Smooth muscle cell (in vitro differentiated cells): Measurements from ENCODE around the gene KCND1. TPM values are rescaled to one million over a fixed set of nuclear protein-coding genes. Genes with fewer than 3 reads are reported as not detected.

Source experiments
- DNase-seq: peaks from one replicate; lab custom pipeline; 2025; ENCODE audit not compliant: unreplicated experiment; lab: John Stamatoyannopoulos, UW
- H2AFZ ChIP-seq: fragments of 200-600 bp; sonication (generic); 2 replicates; pipeline ENCODE4 v1.6.0; 2016; ENCODE audit warnings: antibody characterized with exemption, low read depth, mild to moderate bottlenecking
- H3F3A ChIP-seq: fragments of 200-600 bp; sonication (generic); 2 replicates; pipeline ENCODE4 v1.6.0; 2017; ENCODE audit warnings: antibody characterized with exemption, low read depth
- H3K27ac ChIP-seq: fragments of 200-600 bp; sonication (generic); 2 replicates; pipeline ENCODE4 v1.5.1; 2016; ENCODE audit warnings: low read depth, mild to moderate bottlenecking
- H3K27me3 ChIP-seq: fragments of 200-600 bp; sonication (generic); 2 replicates; pipeline ENCODE4 v1.6.1; 2016; ENCODE audit warnings: low read depth, mild to moderate bottlenecking
- H3K36me3 ChIP-seq: fragments of 200-600 bp; sonication (generic); 2 replicates; pipeline ENCODE4 v1.5.1; 2016; ENCODE audit warnings: low read depth
- H3K4me1 ChIP-seq: fragments of 200-600 bp; sonication (generic); 2 replicates; pipeline ENCODE4 v1.5.1; 2016; ENCODE audit warnings: low read depth
- H3K4me2 ChIP-seq: fragments of 200-600 bp; sonication (generic); 2 replicates; pipeline ENCODE4 v1.6.0; 2016; ENCODE audit warnings: mild to moderate bottlenecking
- H3K4me3 ChIP-seq: fragments of 200-600 bp; sonication (generic); 2 replicates; pipeline ENCODE4 v1.5.1; 2016; ENCODE audit warnings: mild to moderate bottlenecking
- H3K79me2 ChIP-seq: fragments of 200-600 bp; sonication (generic); 2 replicates; pipeline ENCODE4 v1.6.0; 2016; ENCODE audit warnings: low read depth, mild to moderate bottlenecking
- H3K9ac ChIP-seq: fragments of 200-600 bp; sonication (generic); 2 replicates; pipeline ENCODE4 v1.6.0; 2016; ENCODE audit warnings: low read depth
- H3K9me3 ChIP-seq: fragments of 200-600 bp; sonication (generic); replicated peaks from 2 replicates; pipeline ENCODE4 v1.5.1; 2016; ENCODE audit warnings: low read depth
- H4K20me1 ChIP-seq: fragments of 200-600 bp; sonication (generic); 2 replicates; pipeline ENCODE4 v1.6.0; 2016; ENCODE audit warnings: low read depth
- CTCF ChIP-seq: fragments of 200-600 bp; sonication (generic); IDR thresholded peaks from 2 replicates; pipeline ENCODE4 v1.5.1; 2017; ENCODE audit warnings: borderline replicate concordance, mild to moderate bottlenecking, antibody characterized with exemption; ENCODE audit not compliant: insufficient read depth, poor library complexity, severe bottlenecking
- WGBS: methylation state at CpG from one replicate; pipeline ENCODE4 v1.1.7; 2016; ENCODE audit warnings: low lambda C conversion rate; 5-methylcytosine and 5-hydroxymethylcytosine counted together
- polyA plus RNA-seq: library from polyadenylated mRNA; unstranded; fragments of >200 nt; fragmentation: Nextera tagmentation; extraction: Ambion mirVana; gene quantifications from 2 replicates; pipeline ENCODE4 v1.2.1, GENCODE V29; 2016
- total RNA-seq: library from RNA; depleted of rRNA; stranded (reverse); fragments of >200 nt; gene quantifications from 2 replicates; pipeline ENCODE4 v1.2.3, GENCODE V29; 2014

Gene KCND1
- total and polyA plus RNA-seq, 2 experiments from 2014 or later: 0.94 to 3.3 TPM

DNA sequence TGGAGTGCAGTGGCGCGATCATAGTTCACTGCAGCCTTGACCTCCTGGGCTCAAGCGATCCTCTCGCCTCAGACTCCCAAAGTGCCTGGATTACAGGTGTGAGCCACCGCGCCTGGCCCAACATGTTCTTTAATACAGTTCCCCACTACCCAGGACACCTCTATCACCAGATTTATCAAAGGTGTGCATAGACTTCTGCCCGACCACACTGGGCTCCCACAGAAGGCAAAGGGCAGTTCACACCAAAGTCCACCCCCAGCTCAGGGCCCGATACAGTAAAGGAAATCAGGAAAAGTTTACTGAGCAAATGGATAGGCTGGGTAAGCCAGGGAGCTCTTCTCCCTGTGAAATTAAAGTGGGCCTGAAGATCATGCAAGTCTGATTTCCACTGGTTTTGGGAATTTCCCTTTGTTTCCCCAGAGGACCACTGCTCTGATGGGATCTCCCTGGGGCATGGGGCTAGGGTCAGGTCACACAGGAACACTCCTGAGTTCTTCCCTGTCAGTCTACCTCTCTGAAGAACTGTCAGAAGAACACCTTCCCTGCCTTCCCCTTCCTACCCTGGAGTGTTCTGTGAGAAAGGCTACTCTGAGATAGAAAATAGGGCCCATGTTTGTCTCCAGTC lies 35.1 kb downstream of the KCND1 start:
- H3K9me3 ChIP-seq: no peaks in the 10 kb centered on the region
- H2AFZ ChIP-seq: no peak overlapping the region
- WGBS: 93% methylated on average over 8 of the region's 8 CpGs
- H3K27ac ChIP-seq: no peak overlapping the region
- no peak overlapping the region for H3K4me3 ChIP-seq
- peaks cover 5% of the 10 kb centered on the region for H3K79me2 ChIP-seq
- no peak overlapping the region for H3K4me2 ChIP-seq
- TF ChIP-seq CTCF: no peak
- H3K9ac ChIP-seq: no peak overlapping the region
- no peaks in the 10 kb centered on the region for H3F3A ChIP-seq
- H3K27me3 ChIP-seq: no peaks in the 10 kb centered on the region
- H4K20me1 ChIP-seq: peaks cover 49% of the 10 kb centered on the region
- DNase-seq: no peak
- H3K36me3 ChIP-seq: no peaks in the 10 kb centered on the region
- no peaks in the 10 kb centered on the region for H3K4me1 ChIP-seq

DNA sequence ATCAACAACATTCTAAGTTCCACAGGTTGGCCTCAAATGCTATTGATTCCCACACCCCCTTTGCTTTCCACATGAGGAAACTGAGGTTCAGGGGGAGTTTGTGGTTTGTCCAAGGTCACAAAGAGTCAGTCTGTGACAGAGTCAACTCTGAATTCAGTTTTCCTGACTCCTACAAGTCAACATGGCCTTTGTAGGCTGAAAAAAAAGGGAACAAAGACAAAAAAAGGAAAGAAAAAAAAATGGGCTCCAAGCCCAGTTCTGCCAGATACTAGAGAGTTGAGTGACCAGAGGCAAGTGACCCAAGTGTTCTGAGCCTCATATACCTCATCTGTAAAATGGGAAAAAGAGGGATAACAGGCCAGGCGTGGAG lies 36.4 kb downstream of the KCND1 start:
- Histone ChIP-seq H3K27me3 (no peaks in the 10 kb centered on the region), H3K36me3 (no peaks in the 10 kb centered on the region), H2AFZ (no peak overlapping the region), H4K20me1 (peaks cover 37% of the 10 kb centered on the region), H3K79me2 (peaks cover 4% of the 10 kb centered on the region), H3K27ac (no peak overlapping the region), H3K9ac (no peak overlapping the region), H3K9me3 (no peaks in the 10 kb centered on the region), H3K4me3 (no peak overlapping the region), H3K4me1 (no peaks in the 10 kb centered on the region), H3F3A (no peaks in the 10 kb centered on the region), H3K4me2 (no peak overlapping the region)
- no peak for TF ChIP-seq CTCF
- DNase-seq: no peak
- 68% methylated on average over 1 of the region's 1 CpG for WGBS

DNA sequence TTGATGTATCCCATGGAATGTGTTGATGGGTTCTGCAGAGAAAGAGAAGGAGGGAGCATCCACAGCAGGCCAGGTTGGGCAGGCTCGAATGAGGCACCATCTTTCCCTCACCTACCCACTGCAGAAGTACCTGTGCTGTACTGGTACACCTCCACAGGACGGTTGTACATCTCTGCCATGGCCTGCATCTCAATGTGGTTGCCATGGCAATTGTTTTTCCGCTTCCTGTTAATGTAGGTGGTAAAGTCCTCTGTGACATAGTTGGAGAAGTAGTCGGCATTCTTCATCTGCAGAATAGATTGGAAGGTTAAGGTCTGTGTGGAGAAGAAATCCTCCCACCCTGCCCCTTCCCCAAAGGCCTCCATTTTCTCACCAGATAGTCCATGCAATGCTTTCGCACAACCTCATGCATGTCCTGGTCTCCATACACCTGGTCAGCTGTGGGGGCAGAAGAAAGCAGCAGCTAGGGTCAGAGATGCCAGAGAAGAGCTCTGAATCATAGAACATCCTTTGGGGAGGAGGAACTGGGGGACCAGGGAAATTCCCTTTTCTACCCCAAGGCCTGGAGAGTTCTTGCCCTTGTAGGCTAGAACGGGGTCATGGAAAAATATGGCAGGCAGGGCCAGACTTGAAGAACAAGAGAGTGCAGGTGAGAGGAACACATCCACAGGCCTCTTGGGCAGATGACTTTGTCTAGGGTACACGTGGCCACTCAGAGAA lies 36.9 kb downstream of the KCND1 start:
- H3K4me3 ChIP-seq: no peak overlapping the region
- no peaks in the 10 kb centered on the region for H3K79me2 ChIP-seq
- H3K36me3 ChIP-seq: no peaks in the 10 kb centered on the region
- no peaks in the 10 kb centered on the region for H3K9me3 ChIP-seq
- H3K27me3 ChIP-seq: no peaks in the 10 kb centered on the region
- no peaks in the 10 kb centered on the region for H3F3A ChIP-seq
- no peak overlapping the region for H3K4me2 ChIP-seq
- H2AFZ ChIP-seq: no peak overlapping the region
- TF ChIP-seq CTCF: no peak
- peaks cover 32% of the 10 kb centered on the region for H4K20me1 ChIP-seq
- WGBS: 83% methylated on average over 7 of the region's 7 CpGs
- no peaks in the 10 kb centered on the region for H3K4me1 ChIP-seq
- no peak overlapping the region for H3K9ac ChIP-seq
- no peak for DNase-seq
- H3K27ac ChIP-seq: no peak overlapping the region

DNA sequence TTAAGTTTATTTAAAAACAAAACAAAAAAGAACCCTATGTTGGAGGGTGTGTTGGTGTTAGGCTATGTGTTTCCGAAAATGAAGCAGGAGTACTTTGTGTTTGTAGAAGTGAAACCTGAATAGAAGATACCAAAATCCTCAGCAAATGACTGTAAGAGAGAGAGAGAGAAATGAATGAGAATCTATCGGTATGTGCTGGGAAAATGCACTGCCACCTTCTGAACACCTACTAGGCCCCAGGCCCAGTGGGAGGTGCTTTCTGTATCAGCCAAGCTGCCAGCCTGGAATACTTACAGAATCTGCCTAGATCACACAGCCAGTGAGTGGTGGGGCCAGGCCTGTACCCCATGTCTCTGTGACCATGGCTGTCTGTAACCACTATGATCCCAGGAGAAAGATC lies 37.9 kb downstream of the KCND1 start:
- Histone ChIP-seq H3K36me3 (no peaks in the 10 kb centered on the region), H3K4me3 (no peak overlapping the region), H3K27ac (no peak overlapping the region), H3F3A (no peaks in the 10 kb centered on the region), H3K9ac (no peak overlapping the region), H3K4me1 (no peaks in the 10 kb centered on the region), H2AFZ (no peak overlapping the region), H3K79me2 (no peaks in the 10 kb centered on the region), H3K27me3 (no peaks in the 10 kb centered on the region), H3K9me3 (no peaks in the 10 kb centered on the region), H3K4me2 (no peak overlapping the region), H4K20me1 (peaks cover 22% of the 10 kb centered on the region)
- WGBS: 97% methylated on average over 2 of the region's 2 CpGs
- TF ChIP-seq CTCF: no peak
- no peak for DNase-seq
